ENCODE data around the gene ARL14EPL.

The ARL14EPL gene

DNA sequence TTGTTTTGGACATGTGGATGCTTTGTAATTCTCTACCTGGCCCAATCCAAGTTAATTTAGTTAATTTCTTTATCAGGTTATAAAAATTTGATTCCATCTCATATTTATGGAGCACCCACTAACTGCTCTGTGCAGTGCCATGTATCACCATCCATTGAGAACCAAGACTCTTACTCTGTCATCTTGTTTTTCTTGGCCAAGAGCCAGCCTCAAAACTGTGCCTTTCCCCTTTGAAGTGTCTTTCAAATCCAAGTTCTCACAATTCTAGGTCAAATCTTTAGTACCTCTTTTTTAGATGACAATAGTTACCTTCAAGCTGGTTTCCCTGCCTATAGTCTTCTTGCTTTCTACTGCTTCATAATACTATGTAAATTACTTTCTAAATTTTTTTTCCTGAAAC is 55.8 kb downstream of the ARL14EPL start:
- Histone ChIP-seq H3K4me3 (ENCODE audit: low read depth, low read length, poor library complexity, severe bottlenecking) (no peak overlapping the region), H4K20me1 (ENCODE audit: insufficient read depth, low read length) (no peaks in the 10 kb centered on the region), H3K9ac (ENCODE audit: low read length) (no peak overlapping the region), H3K9me2 (ENCODE audit: low read depth, low read length) (no peaks in the 10 kb centered on the region), H3K9me3 (ENCODE audit: low read length) (no peaks in the 10 kb centered on the region), H3F3A (ENCODE audit: insufficient read depth, low read length) (no peaks in the 10 kb centered on the region), H3K27ac (ENCODE audit: low read depth, low read length, poor library complexity, severe bottlenecking) (no peak overlapping the region), H3K36me3 (ENCODE audit: insufficient read depth, low read length) (peaks cover 26% of the 10 kb centered on the region), H3K27me3 (ENCODE audit: insufficient read depth, low read length) (no peaks in the 10 kb centered on the region), H3K4me2 (ENCODE audit: low read length) (no peak overlapping the region), H3K4me1 (ENCODE audit: insufficient read depth, low read length, severe bottlenecking) (peaks cover 40% of the 10 kb centered on the region), H3K79me2 (ENCODE audit: insufficient read depth, low read length) (peaks cover 8% of the 10 kb centered on the region; the same call in 1 of the 2 replicates), H2AFZ (ENCODE audit: low read length) (no peak overlapping the region)
- TF ChIP-seq EZH2 (IDR thresholded peaks at IDR 0.05; ENCODE audit: borderline replicate concordance, low read length): no peak
- TF ChIP-seq, protein P1, sequence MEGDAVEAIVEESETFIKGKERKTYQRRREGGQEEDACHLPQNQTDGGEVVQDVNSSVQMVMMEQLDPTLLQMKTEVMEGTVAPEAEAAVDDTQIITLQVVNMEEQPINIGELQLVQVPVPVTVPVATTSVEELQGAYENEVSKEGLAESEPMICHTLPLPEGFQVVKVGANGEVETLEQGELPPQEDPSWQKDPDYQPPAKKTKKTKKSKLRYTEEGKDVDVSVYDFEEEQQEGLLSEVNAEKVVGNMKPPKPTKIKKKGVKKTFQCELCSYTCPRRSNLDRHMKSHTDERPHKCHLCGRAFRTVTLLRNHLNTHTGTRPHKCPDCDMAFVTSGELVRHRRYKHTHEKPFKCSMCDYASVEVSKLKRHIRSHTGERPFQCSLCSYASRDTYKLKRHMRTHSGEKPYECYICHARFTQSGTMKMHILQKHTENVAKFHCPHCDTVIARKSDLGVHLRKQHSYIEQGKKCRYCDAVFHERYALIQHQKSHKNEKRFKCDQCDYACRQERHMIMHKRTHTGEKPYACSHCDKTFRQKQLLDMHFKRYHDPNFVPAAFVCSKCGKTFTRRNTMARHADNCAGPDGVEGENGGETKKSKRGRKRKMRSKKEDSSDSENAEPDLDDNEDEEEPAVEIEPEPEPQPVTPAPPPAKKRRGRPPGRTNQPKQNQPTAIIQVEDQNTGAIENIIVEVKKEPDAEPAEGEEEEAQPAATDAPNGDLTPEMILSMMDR (IDR thresholded peaks at IDR 0.05; ENCODE audit: low read length): no peak

DNA sequence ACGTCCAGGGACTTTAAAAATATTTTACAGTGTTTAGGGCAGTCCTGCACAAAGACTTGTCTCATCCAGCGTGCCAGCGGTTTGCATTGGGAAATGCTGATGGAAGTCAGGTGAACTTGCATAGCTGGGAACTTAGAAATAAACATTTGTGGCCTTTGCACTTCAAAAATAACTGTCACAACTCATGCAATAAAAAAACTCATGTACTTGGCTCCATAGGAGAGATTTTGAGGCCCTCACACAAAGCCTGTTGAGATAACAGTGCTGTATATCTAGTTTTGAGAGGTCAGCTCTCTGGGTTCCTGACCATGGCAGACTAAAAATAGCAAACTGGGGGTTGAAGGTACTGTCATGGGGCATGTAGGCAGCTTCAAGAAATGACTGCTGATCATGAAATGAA is 58.0 kb downstream of the ARL14EPL start:
- Histone ChIP-seq H3K79me2 (ENCODE audit: insufficient read depth, low read length) (peaks cover 7% of the 10 kb centered on the region; the same call in 1 of the 2 replicates), H3K9me2 (ENCODE audit: low read depth, low read length) (no peaks in the 10 kb centered on the region), H2AFZ (ENCODE audit: low read length) (no peak overlapping the region), H3K9me3 (ENCODE audit: low read length) (no peaks in the 10 kb centered on the region), H3K27ac (ENCODE audit: low read depth, low read length, poor library complexity, severe bottlenecking) (no peak overlapping the region), H3K4me2 (ENCODE audit: low read length) (no peak overlapping the region), H3K4me1 (ENCODE audit: insufficient read depth, low read length, severe bottlenecking) (peaks cover 30% of the 10 kb centered on the region), H3K36me3 (ENCODE audit: insufficient read depth, low read length) (peaks cover 49% of the 10 kb centered on the region), H4K20me1 (ENCODE audit: insufficient read depth, low read length) (no peaks in the 10 kb centered on the region), H3K4me3 (ENCODE audit: low read depth, low read length, poor library complexity, severe bottlenecking) (no peak overlapping the region), H3K27me3 (ENCODE audit: insufficient read depth, low read length) (no peaks in the 10 kb centered on the region), H3K9ac (ENCODE audit: low read length) (no peak overlapping the region), H3F3A (ENCODE audit: insufficient read depth, low read length) (no peaks in the 10 kb centered on the region)
- TF ChIP-seq, protein P1 (IDR thresholded peaks at IDR 0.05; ENCODE audit: low read length): no peak
- no peak for TF ChIP-seq EZH2 (IDR thresholded peaks at IDR 0.05; ENCODE audit: borderline replicate concordance, low read length)

DNA sequence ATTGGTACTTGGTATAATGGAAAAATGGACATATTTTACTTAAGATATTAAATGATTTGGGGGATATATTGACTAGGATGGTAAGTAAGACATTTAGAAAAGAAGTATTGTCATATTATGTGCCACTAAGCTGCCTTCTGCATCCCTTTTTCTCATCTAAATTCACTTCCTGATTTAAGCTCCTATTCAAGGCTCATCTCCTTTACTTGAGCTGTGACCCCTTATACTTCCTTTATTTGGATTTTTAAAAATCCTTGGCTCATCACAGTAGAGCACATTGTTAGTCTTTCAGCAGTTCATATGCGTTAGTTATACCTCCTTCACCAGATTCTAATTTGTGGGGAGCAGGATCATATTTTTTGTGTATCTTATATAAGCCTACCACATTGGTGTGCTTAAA is 59.1 kb downstream of the ARL14EPL start:
- H3K4me1 ChIP-seq (ENCODE audit: insufficient read depth, low read length, severe bottlenecking): peaks cover 20% of the 10 kb centered on the region
- no peaks in the 10 kb centered on the region for H3K79me2 ChIP-seq (ENCODE audit: insufficient read depth, low read length)
- H3K9me2 ChIP-seq (ENCODE audit: low read depth, low read length): no peaks in the 10 kb centered on the region
- H3K27ac ChIP-seq (ENCODE audit: low read depth, low read length, poor library complexity, severe bottlenecking): no peak overlapping the region
- H3K27me3 ChIP-seq (ENCODE audit: insufficient read depth, low read length): no peaks in the 10 kb centered on the region
- H3K4me3 ChIP-seq (ENCODE audit: low read depth, low read length, poor library complexity, severe bottlenecking): no peak overlapping the region
- peaks cover 54% of the 10 kb centered on the region for H3K36me3 ChIP-seq (ENCODE audit: insufficient read depth, low read length)
- no peak for TF ChIP-seq EZH2 (IDR thresholded peaks at IDR 0.05; ENCODE audit: borderline replicate concordance, low read length)
- TF ChIP-seq, protein P1 (IDR thresholded peaks at IDR 0.05; ENCODE audit: low read length): no peak
- H3F3A ChIP-seq (ENCODE audit: insufficient read depth, low read length): no peaks in the 10 kb centered on the region
- no peaks in the 10 kb centered on the region for H3K9me3 ChIP-seq (ENCODE audit: low read length)
- no peak overlapping the region for H3K4me2 ChIP-seq (ENCODE audit: low read length)
- H2AFZ ChIP-seq (ENCODE audit: low read length): no peak overlapping the region
- H4K20me1 ChIP-seq (ENCODE audit: insufficient read depth, low read length): no peaks in the 10 kb centered on the region
- no peak overlapping the region for H3K9ac ChIP-seq (ENCODE audit: low read length)

All from OCI-LY1 (cell line).